Sigmoid colon (tissue), 7 donors: ENCODE results near the gene ATG7. TPM values are rescaled to one million over a fixed set of nuclear protein-coding genes. Genes with fewer than 3 reads are reported as not detected.

Source experiments
- DNase-seq: peaks from one replicate; pipeline ENCODE4 v3.0.0-alpha.2; 2019
- H3K27ac ChIP-seq, 4 donors: fragments of 200-600 bp; sonication (generic); one replicate each; pipeline ENCODE4 v1.5.1; 2016 to 2019; ENCODE audit warnings: mild to moderate bottlenecking in 1 of 4
- H3K27me3 ChIP-seq, 3 donors: fragments of 200-600 bp; sonication (generic); one replicate each; pipeline ENCODE4 v1.5.1; 2019; ENCODE audit warnings: mild to moderate bottlenecking in 1 of 3
- H3K36me3 ChIP-seq, 4 donors: fragments of 200-600 bp; sonication (generic); one replicate each; pipeline ENCODE4 v1.5.1; 2016 to 2019
- H3K4me1 ChIP-seq, 4 donors: fragments of 200-600 bp; sonication (generic); one replicate each; pipeline ENCODE4 v1.5.1; 2017 to 2019
- H3K4me3 ChIP-seq, 4 donors: fragments of 200-600 bp; sonication (generic); one replicate each; pipeline ENCODE4 v1.5.1; 2017 to 2019; ENCODE audit warnings: mild to moderate bottlenecking in 2 of 4, moderate library complexity in 1 of 4
- H3K9me3 ChIP-seq, 4 donors: fragments of 200-600 bp in 3 of 4; sonication (generic) in 3 of 4; one replicate each; pipeline versions ENCODE4 v1.5.1 to v1.6.1; 2013 to 2019
- CTCF ChIP-seq, 4 experiments: fragments of 450-650 bp in 3 of 4; fragments of 200-600 bp in 1 of 4; IDR thresholded peaks; one replicate each; pipeline ENCODE4 v1.5.1; 2016 to 2019; ENCODE audit warnings: antibody characterized with exemption in 4 of 4, mild to moderate bottlenecking in 3 of 4, moderate library complexity in 2 of 4
- EP300 ChIP-seq, 4 donors: sonication (generic); formaldehyde crosslinking; IDR thresholded peaks; one replicate each; pipeline ENCODE4 v1.6.1; 2017; ENCODE audit warnings: antibody characterized with exemption in 4 of 4
- POLR2A ChIP-seq, 2 donors: fragments of 450-650 bp; IDR thresholded peaks; one replicate each; pipeline ENCODE4 v1.6.1; 2016; ENCODE audit warnings: antibody characterized with exemption in 2 of 2, mild to moderate bottlenecking in 2 of 2, moderate library complexity in 2 of 2
- POLR2AphosphoS5 ChIP-seq, 4 donors: sonication (generic); formaldehyde crosslinking; IDR thresholded peaks; one replicate each; pipeline ENCODE4 v1.6.1; 2017; ENCODE audit warnings: antibody characterized with exemption in 4 of 4
- WGBS, 2 donors: extraction: QIAGEN DNeasy Blood & Tissue Kit; methylation state at CpG; one replicate each; pipeline ENCODE4 v1.1.7; 2013; 5-methylcytosine and 5-hydroxymethylcytosine counted together
- intact Hi-C: fragments of 100-400 bp; cut with DNase I; formaldehyde crosslinking; loops from one replicate; pipeline ENCODE4 v1.15.1; 2023
- polyA plus RNA-seq, 3 donors: library from polyadenylated mRNA; stranded (reverse); fragments of 200-250 nt; gene quantifications; one replicate each; pipeline ENCODE4 v1.2.3, GENCODE V29; 2013
- total RNA-seq, 4 donors: library from RNA; depleted of rRNA; stranded (reverse); fragments of >200 nt; gene quantifications; one replicate each; pipeline ENCODE4 v1.1.0, GENCODE V29; 2016
- donor health status: healthy with polysubstance abuse.
- donor health status: Bipolar disorder and iron deficiency.
- donor health status: healthy.

ATG7 gene
- total and polyA plus RNA-seq, 7 donors = 12.5 to 62.9 (median 34.8) TPM

- TF ChIP-seq POLR2A (IDR thresholded peaks at IDR 0.05) (no peak), EP300 (IDR thresholded peaks at IDR 0.05) (no peak), POLR2AphosphoS5 (IDR thresholded peaks at IDR 0.05) (no peak), CTCF (IDR thresholded peaks at IDR 0.05) (no peak)
- Histone ChIP-seq H3K4me1 (peaks cover 0 to 16% (median 9%) of the 10 kb centered on the region in 4 donors), H3K36me3 (no peaks in the 10 kb centered on the region), H3K27me3 (no peaks in the 10 kb centered on the region), H3K27ac (peak overlapping the region in 3 of 4 donors; percentile 8 to 10 (median 8)), H3K9me3 (no peaks in the 10 kb centered on the region), H3K4me3 (no peak overlapping the region)
- WGBS, 2 donors = 78 to 81% methylated on average over 17 of the region's 17 CpGs
- peak; percentile 68 for DNase-seq
- intact Hi-C loops = no loop called here
Measured at GRCh38 chr3:11544412-11545181, 272.4 kb downstream of the ATG7 start.

GRCh38 chr3:11545186-11545851 is 273.1 kb downstream of the ATG7 start:
- Histone ChIP-seq H3K27me3 (no peaks in the 10 kb centered on the region), H3K36me3 (no peaks in the 10 kb centered on the region), H3K4me1 (peaks cover 0 to 16% (median 9%) of the 10 kb centered on the region in 4 donors), H3K27ac (peak overlapping the region in 3 of 4 donors; percentile 8 to 10 (median 8)), H3K4me3 (no peak overlapping the region), H3K9me3 (no peaks in the 10 kb centered on the region)
- no peak for TF ChIP-seq EP300 (IDR thresholded peaks at IDR 0.05)
- TF ChIP-seq POLR2A (IDR thresholded peaks at IDR 0.05) = no peak
- TF ChIP-seq POLR2AphosphoS5 (IDR thresholded peaks at IDR 0.05) = no peak
- TF ChIP-seq CTCF (IDR thresholded peaks at IDR 0.05) = no peak
- intact Hi-C loops = no loop called here
- WGBS, 2 donors = 84 to 88% methylated on average over 16 of the region's 16 CpGs
- peak; percentile 66 for DNase-seq

GRCh38 chr3:11546657-11547302 is 274.6 kb downstream of the ATG7 start:
- no peak overlapping the region for H3K27ac ChIP-seq
- TF ChIP-seq CTCF (IDR thresholded peaks at IDR 0.05) (no peak), EP300 (IDR thresholded peaks at IDR 0.05) (no peak), POLR2A (IDR thresholded peaks at IDR 0.05) (no peak), POLR2AphosphoS5 (IDR thresholded peaks at IDR 0.05) (no peak)
- no peaks in the 10 kb centered on the region for H3K27me3 ChIP-seq
- no peak overlapping the region for H3K4me3 ChIP-seq
- WGBS, 2 donors = 93 to 95% methylated on average over 9 of the region's 9 CpGs
- H3K36me3 ChIP-seq = no peaks in the 10 kb centered on the region
- intact Hi-C loops = no loop called here
- no peaks in the 10 kb centered on the region for H3K9me3 ChIP-seq
- peak; percentile 57 for DNase-seq
- H3K4me1 ChIP-seq = peaks cover 0 to 9% (median 7%) of the 10 kb centered on the region in 4 donors

- WGBS, 2 donors = 78 to 84% methylated on average over 2 of the region's 2 CpGs
- TF ChIP-seq POLR2A (IDR thresholded peaks at IDR 0.05) (no peak), POLR2AphosphoS5 (IDR thresholded peaks at IDR 0.05) (no peak), CTCF (IDR thresholded peaks at IDR 0.05) (no peak), EP300 (IDR thresholded peaks at IDR 0.05) (no peak)
- H3K36me3 ChIP-seq = no peaks in the 10 kb centered on the region
- intact Hi-C loops = no loop called here
- no peak overlapping the region for H3K4me3 ChIP-seq
- no peak overlapping the region for H3K27ac ChIP-seq
- no peaks in the 10 kb centered on the region for H3K9me3 ChIP-seq
- DNase-seq = no peak
- peaks cover 0 to 8% (median under 1%) of the 10 kb centered on the region in 4 donors for H3K4me1 ChIP-seq
- no peaks in the 10 kb centered on the region for H3K27me3 ChIP-seq
Measured at GRCh38 chr3:11547498-11547897, 275.3 kb downstream of the ATG7 start.
